ENCODE results near the gene INTS13.
"Not testable (repeated sequence)": the region's sequence is repeated elsewhere in the genome, so short reads cannot be mapped to it uniquely, and the experiment has no call there.

The INTS13 gene

GRCh38 chr12:26928661-26929060, 9.1 kb downstream of the INTS13 start:
- H3K9me3 ChIP-seq (ENCODE audit: control insufficient read depth, low read depth, low read length) = no peaks in the 10 kb centered on the region
- peaks cover 48% of the 10 kb centered on the region for H3K36me3 ChIP-seq (ENCODE audit: control insufficient read depth, low read depth, low read length)
- H3K4me1 ChIP-seq (ENCODE audit: control insufficient read depth, low read depth, low read length) = no peaks in the 10 kb centered on the region
- no peak overlapping the region for H3K9ac ChIP-seq (ENCODE audit: low read length)
- H3K4me3 ChIP-seq (ENCODE audit: low read length) = no peak overlapping the region
- no peak overlapping the region for H3K27ac ChIP-seq (ENCODE audit: low read length)
- H3K27me3 ChIP-seq (ENCODE audit: control insufficient read depth, insufficient read depth, low read length) = no peaks in the 10 kb centered on the region

- Histone ChIP-seq H3K4me1 (ENCODE audit: control insufficient read depth, low read depth, low read length) (no peaks in the 10 kb centered on the region), H3K9me3 (ENCODE audit: control insufficient read depth, low read depth, low read length) (no peaks in the 10 kb centered on the region), H3K27me3 (ENCODE audit: control insufficient read depth, insufficient read depth, low read length) (no peaks in the 10 kb centered on the region), H3K4me3 (ENCODE audit: low read length) (no peak overlapping the region), H3K36me3 (ENCODE audit: control insufficient read depth, low read depth, low read length) (peaks cover 37% of the 10 kb centered on the region), H3K27ac (ENCODE audit: low read length) (no peak overlapping the region), H3K9ac (ENCODE audit: low read length) (no peak overlapping the region)
These were observed 15.9 kb downstream of the INTS13 start for GRCh38 chr12:26921886-26922285.

- peaks cover 23% of the 10 kb centered on the region for H3K36me3 ChIP-seq (ENCODE audit: control insufficient read depth, low read depth, low read length)
- H3K9ac ChIP-seq (ENCODE audit: low read length) = no peak overlapping the region
- H3K4me1 ChIP-seq (ENCODE audit: control insufficient read depth, low read depth, low read length) = no peaks in the 10 kb centered on the region
- no peak overlapping the region for H3K4me3 ChIP-seq (ENCODE audit: low read length)
- H3K27ac ChIP-seq (ENCODE audit: low read length) = no peak overlapping the region
- H3K9me3 ChIP-seq (ENCODE audit: control insufficient read depth, low read depth, low read length) = no peaks in the 10 kb centered on the region
- no peaks in the 10 kb centered on the region for H3K27me3 ChIP-seq (ENCODE audit: control insufficient read depth, insufficient read depth, low read length)
These were observed 18.6 kb downstream of the INTS13 start for GRCh38 chr12:26919216-26919555.

DNA sequence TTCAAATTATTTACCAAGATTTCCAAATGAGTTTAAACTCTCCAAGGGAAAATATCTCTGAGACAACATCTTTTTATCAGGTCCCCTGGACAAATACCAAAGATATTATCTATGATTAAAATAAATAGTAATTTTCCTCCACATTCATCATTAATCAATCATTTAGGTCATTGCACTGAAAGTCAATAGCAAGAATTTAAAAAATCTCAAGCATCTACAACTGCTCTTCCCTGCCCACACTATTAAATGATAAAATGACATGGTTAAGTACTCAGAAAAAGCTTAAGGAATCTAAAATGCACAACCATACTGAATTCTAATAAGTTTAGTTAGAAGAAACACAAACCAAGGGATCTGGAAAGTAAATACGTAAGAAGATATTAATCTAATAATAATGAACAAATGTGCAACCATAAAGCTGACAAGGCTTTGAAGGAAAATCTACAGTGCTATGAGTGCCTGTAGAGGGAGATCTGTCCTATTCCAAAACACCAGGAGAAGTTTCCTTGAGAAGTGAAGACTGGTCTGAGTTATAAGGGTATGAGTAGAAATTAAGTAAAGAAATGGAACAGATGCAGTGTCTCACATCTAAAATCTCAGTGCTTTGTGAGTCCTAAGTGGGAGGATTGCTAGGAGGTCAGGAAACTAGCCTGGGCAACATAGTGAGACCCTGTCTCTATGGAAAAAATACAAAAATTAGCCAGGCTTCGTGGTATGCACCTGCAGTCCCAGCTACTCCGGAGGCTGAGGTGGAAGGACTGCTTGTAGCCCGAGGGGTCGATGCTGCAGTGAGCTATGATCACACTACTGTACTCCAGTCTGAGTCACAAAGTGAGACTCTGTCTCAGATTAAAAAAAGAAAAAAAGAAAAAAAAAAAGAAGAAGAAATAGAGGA, 19.2 kb downstream of the INTS13 start:
- Histone ChIP-seq H3K27ac (ENCODE audit: low read length) (no peak overlapping the region), H3K9me3 (ENCODE audit: control insufficient read depth, low read depth, low read length) (no peaks in the 10 kb centered on the region), H3K4me1 (ENCODE audit: control insufficient read depth, low read depth, low read length) (no peaks in the 10 kb centered on the region), H3K9ac (ENCODE audit: low read length) (no peak overlapping the region), H3K36me3 (ENCODE audit: control insufficient read depth, low read depth, low read length) (peaks cover 26% of the 10 kb centered on the region), H3K27me3 (ENCODE audit: control insufficient read depth, insufficient read depth, low read length) (no peaks in the 10 kb centered on the region), H3K4me3 (ENCODE audit: low read length) (no peak overlapping the region)

DNA sequence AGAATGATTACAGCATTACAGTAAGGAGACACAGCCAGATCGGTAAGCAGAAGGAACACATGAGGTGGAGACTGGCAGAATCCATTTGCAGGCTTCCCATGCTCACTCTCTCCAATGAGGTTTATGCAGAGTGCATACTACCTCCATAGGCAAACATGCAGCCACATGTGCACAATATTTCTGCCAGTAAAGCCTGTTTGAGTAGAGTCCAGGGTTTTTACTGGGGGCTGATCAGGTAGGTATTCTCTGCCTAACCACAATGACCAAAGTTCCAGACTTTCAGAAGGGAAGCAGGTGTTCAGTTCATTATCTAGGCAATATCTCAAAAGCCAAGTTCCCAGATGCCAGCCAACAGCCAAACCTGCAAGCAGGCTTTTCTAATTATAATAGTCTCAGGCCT, 31.1 kb downstream of the INTS13 start:
- no peak overlapping the region for H3K9ac ChIP-seq (ENCODE audit: low read length)
- H3K27me3 ChIP-seq (ENCODE audit: control insufficient read depth, insufficient read depth, low read length) = no peaks in the 10 kb centered on the region
- no peak overlapping the region for H3K27ac ChIP-seq (ENCODE audit: low read length)
- peaks cover 37% of the 10 kb centered on the region for H3K36me3 ChIP-seq (ENCODE audit: control insufficient read depth, low read depth, low read length)
- H3K4me3 ChIP-seq (ENCODE audit: low read length) = no peak overlapping the region
- H3K4me1 ChIP-seq (ENCODE audit: control insufficient read depth, low read depth, low read length) = no peaks in the 10 kb centered on the region
- H3K9me3 ChIP-seq (ENCODE audit: control insufficient read depth, low read depth, low read length) = no peaks in the 10 kb centered on the region

DNA sequence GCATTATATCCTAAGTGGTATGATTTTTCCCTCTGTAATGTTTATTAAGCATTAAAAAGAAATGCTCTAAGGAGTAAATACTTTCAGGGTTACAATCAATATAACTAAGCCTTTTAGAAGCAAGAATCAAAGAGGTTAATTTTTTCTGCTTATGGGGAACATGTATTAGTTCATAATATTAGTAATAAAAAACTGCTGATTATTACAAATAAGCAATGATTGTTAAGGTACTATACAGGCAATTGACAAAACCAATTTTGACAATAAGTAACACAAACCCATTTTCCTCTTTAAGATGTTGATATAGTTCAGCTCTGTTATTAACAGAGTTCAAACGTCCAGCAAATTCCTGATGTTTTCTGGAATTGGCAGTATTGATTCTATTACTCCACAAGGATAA, 31.8 kb downstream of the INTS13 start:
- no peak overlapping the region for H3K27ac ChIP-seq (ENCODE audit: low read length)
- no peak overlapping the region for H3K4me3 ChIP-seq (ENCODE audit: low read length)
- H3K9ac ChIP-seq (ENCODE audit: low read length) = no peak overlapping the region
- H3K4me1 ChIP-seq (ENCODE audit: control insufficient read depth, low read depth, low read length) = no peaks in the 10 kb centered on the region
- peaks cover 32% of the 10 kb centered on the region for H3K36me3 ChIP-seq (ENCODE audit: control insufficient read depth, low read depth, low read length)
- H3K9me3 ChIP-seq (ENCODE audit: control insufficient read depth, low read depth, low read length) = no peaks in the 10 kb centered on the region
- H3K27me3 ChIP-seq (ENCODE audit: control insufficient read depth, insufficient read depth, low read length) = no peaks in the 10 kb centered on the region

DNA sequence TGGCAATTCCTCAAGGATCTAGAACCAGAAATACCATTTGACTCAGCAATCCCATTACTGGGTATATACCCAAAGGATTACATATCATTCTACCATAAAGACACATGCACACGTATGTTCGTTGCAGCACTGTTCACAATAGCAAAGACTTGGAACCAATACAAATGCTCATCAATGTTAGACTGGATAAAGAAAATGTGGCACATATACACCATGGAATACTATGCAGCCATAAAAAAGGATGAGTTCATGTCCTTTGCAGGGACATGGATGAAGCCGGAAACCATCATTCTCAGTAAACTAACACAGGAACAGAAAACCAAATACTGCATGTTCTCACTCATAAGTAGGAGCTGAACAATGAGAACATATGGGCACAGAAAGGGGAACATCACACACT, 34.4 kb downstream of the INTS13 start:
- H3K27me3 ChIP-seq (ENCODE audit: control insufficient read depth, insufficient read depth, low read length); H3K9me3 ChIP-seq (ENCODE audit: control insufficient read depth, low read depth, low read length); H3K4me1 ChIP-seq (ENCODE audit: control insufficient read depth, low read depth, low read length); H3K27ac ChIP-seq (ENCODE audit: low read length); H3K9ac ChIP-seq (ENCODE audit: low read length); H3K4me3 ChIP-seq (ENCODE audit: low read length): not testable (repeated sequence)
- H3K36me3 ChIP-seq (ENCODE audit: control insufficient read depth, low read depth, low read length) = peaks cover 11% of the 10 kb centered on the region

DNA sequence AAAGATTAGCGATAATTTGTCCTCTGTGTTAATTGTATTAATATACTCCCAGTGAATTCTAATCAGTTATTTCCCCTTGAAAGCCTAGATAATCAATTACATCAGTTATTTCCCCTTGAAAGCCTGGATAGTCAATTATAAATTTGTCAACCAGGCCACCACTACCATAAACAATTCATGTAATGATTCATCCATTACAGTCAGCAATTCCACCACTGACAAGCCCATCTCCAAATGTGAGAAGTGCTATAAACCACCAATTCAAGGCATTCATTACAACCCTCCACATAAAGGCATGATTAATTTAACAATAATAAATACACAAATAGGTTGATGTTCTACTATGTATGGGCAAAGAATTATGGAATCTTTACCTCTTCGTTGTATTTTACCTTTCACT, 40.9 kb downstream of the INTS13 start:
- Histone ChIP-seq H3K9ac (ENCODE audit: low read length) (no peak overlapping the region), H3K27me3 (ENCODE audit: control insufficient read depth, insufficient read depth, low read length) (no peaks in the 10 kb centered on the region), H3K4me1 (ENCODE audit: control insufficient read depth, low read depth, low read length) (no peaks in the 10 kb centered on the region), H3K36me3 (ENCODE audit: control insufficient read depth, low read depth, low read length) (peaks cover 4% of the 10 kb centered on the region), H3K27ac (ENCODE audit: low read length) (no peak overlapping the region), H3K9me3 (ENCODE audit: control insufficient read depth, low read depth, low read length) (no peaks in the 10 kb centered on the region), H3K4me3 (ENCODE audit: low read length) (no peak overlapping the region)

- Histone ChIP-seq H3K27me3 (ENCODE audit: control insufficient read depth, insufficient read depth, low read length) (no peaks in the 10 kb centered on the region), H3K27ac (ENCODE audit: low read length) (no peak overlapping the region), H3K4me3 (ENCODE audit: low read length) (no peak overlapping the region), H3K9ac (ENCODE audit: low read length) (no peak overlapping the region), H3K36me3 (ENCODE audit: control insufficient read depth, low read depth, low read length) (peaks cover 4% of the 10 kb centered on the region), H3K9me3 (ENCODE audit: control insufficient read depth, low read depth, low read length) (no peaks in the 10 kb centered on the region), H3K4me1 (ENCODE audit: control insufficient read depth, low read depth, low read length) (no peaks in the 10 kb centered on the region)
These were observed 42.1 kb downstream of the INTS13 start for GRCh38 chr12:26895672-26896071.

GRCh38 chr12:26891704-26892103, 46.1 kb downstream of the INTS13 start:
- H3K9me3 ChIP-seq (ENCODE audit: control insufficient read depth, low read depth, low read length) = no peaks in the 10 kb centered on the region
- H3K9ac ChIP-seq (ENCODE audit: low read length) = no peak overlapping the region
- H3K4me3 ChIP-seq (ENCODE audit: low read length) = no peak overlapping the region
- no peaks in the 10 kb centered on the region for H3K36me3 ChIP-seq (ENCODE audit: control insufficient read depth, low read depth, low read length)
- no peaks in the 10 kb centered on the region for H3K4me1 ChIP-seq (ENCODE audit: control insufficient read depth, low read depth, low read length)
- no peaks in the 10 kb centered on the region for H3K27me3 ChIP-seq (ENCODE audit: control insufficient read depth, insufficient read depth, low read length)
- H3K27ac ChIP-seq (ENCODE audit: low read length) = no peak overlapping the region

DNA sequence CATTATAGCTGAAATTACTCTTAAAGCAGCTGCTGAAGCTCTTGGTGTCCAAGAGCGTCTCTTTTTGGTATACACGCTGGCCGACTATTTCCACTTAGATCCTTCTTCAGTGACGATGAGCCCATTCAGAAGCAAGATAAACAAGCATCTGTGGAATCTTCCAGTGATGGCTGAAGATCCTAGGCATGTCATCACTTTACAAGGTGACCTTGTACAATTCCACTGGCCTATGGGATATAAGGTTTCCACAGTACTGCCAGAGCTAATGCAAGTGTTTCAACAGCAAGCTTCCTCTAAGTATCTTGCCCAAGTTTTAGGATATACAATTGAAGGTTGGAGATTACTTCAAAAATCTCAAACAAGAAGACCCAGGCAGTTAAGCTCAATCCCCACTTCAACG, 47.0 kb downstream of the INTS13 start:
- Histone ChIP-seq H3K4me1 (ENCODE audit: control insufficient read depth, low read depth, low read length) (no peaks in the 10 kb centered on the region), H3K9ac (ENCODE audit: low read length) (no peak overlapping the region), H3K27me3 (ENCODE audit: control insufficient read depth, insufficient read depth, low read length) (no peaks in the 10 kb centered on the region), H3K27ac (ENCODE audit: low read length) (no peak overlapping the region), H3K9me3 (ENCODE audit: control insufficient read depth, low read depth, low read length) (no peaks in the 10 kb centered on the region), H3K36me3 (ENCODE audit: control insufficient read depth, low read depth, low read length) (no peaks in the 10 kb centered on the region), H3K4me3 (ENCODE audit: low read length) (no peak overlapping the region)

All from iPS-18a (cell line).